H1 (cell line): ENCODE results near the gene RBM20. TPM values are rescaled to one million over a fixed set of nuclear protein-coding genes. Genes with fewer than 3 reads are reported as not detected.

Source experiments
- ATF2 ChIP-seq: IDR thresholded peaks from 2 replicates; pipeline ENCODE4 v1.6.1; 2012; ENCODE audit warnings: low read length, inconsistent platforms
- BCL11A ChIP-seq, 2 experiments: IDR thresholded peaks; one replicate each; pipeline ENCODE4 v1.6.1; 2011; ENCODE audit warnings: low read depth in 2 of 2, low read length in 2 of 2, mild to moderate bottlenecking in 2 of 2
- E2F6 ChIP-seq: IDR thresholded peaks from 2 replicates; pipeline ENCODE4 v1.6.1; 2012; ENCODE audit warnings: inconsistent platforms
- EGR1 ChIP-seq: IDR thresholded peaks from 2 replicates; pipeline ENCODE4 v1.6.1; 2011; ENCODE audit warnings: low read depth, low read length, borderline replicate concordance
- GTF2F1 ChIP-seq: IDR thresholded peaks from 2 replicates; pipeline ENCODE4 v1.6.1; 2012; ENCODE audit warnings: low read depth, low read length, improper control_type of control experiment, borderline replicate concordance
- POLR2A ChIP-seq, 2 experiments: IDR thresholded peaks; 1 replicate in 1 of 2; 2 replicates in 1 of 2; pipeline ENCODE4 v1.6.1; 2011; ENCODE audit warnings: low read depth in 2 of 2, low read length in 2 of 2, mild to moderate bottlenecking in 2 of 2; ENCODE audit errors: control extremely low read depth in 1 of 2
- polyA plus RNA-seq, 7 experiments: library from polyadenylated mRNA; depleted of rRNA in 3 of 7; stranded (reverse) in 5 of 7; unstranded in 2 of 7; fragments of >200 nt in 5 of 7; fragments of 200-250 nt in 2 of 7; gene quantifications; 1 replicate in 5 of 7; 2 replicates in 1 of 7; 4 replicates in 1 of 7; pipeline versions ENCODE4 v1.2.1 to v1.2.3, GENCODE V29; 2011 to 2013; ENCODE audit warnings: missing spikeins in 2 of 7, mixed read lengths in 2 of 7
- total RNA-seq: library from RNA; stranded (reverse); fragmentation: NEBNext Ultra II Directional; extraction: Animal tissue kit (Norgen Biotek cat#: 25700); gene quantifications from 2 replicates; pipeline ENCODE4 v1.2.1, GENCODE V29; 2021
- TF ChIP-seq, protein P1 (sequence below): IDR thresholded peaks from 2 replicates; pipeline ENCODE4 v1.6.1; 2012; ENCODE audit warnings: inconsistent platforms

The RBM20 gene
- total and polyA plus RNA-seq, 2 of the 8 experiments (the other 6 are each of a cell fraction or from before 2014, with no cell fraction given), result 0.05 to 0.63 TPM

DNA sequence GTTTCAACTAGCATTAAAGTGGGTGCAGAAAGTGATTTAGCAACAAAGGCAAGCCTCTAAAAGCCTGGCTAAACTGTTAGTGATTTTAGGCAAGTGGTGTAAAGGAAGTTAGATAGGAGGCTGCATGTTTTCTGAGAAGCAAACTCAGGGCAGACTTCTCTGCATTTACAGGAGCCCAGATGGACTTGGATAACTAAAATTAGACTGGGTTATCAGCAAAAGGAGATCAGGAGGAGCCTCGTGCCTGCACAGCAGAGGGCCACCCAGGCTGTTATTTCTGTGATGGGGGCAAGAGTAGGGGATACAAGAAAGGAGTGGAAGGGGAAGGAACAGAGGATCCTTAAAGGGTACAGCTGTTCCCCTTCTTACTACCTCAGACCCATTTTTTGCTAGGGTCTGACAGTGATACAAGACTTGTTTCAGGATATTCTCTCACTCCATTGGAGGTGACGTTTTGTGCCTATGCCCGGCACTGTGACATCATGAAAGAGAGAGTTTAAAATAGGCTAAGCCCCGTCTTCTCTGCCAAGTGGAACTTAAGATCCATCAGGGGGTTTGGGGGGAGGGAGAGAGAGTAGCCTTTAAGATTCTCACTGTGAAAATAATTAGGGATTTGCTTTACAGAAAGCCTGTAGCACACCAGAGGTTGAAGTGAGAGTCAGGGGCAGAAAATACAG, 178.0 kb downstream of the RBM20 start (continued):
- TF ChIP-seq POLR2A (IDR thresholded peaks at IDR 0.05; ENCODE audit: control extremely low read depth in 1 of 2, low read depth in 2 of 2, low read length in 2 of 2) (no peak), EGR1 (no peak), ATF2 (no peak), BCL11A (IDR thresholded peaks at IDR 0.05; ENCODE audit: low read depth in 2 of 2, low read length in 2 of 2) (no peak), E2F6 (no peak), GTF2F1 (no peak)
- TF ChIP-seq, protein P1, sequence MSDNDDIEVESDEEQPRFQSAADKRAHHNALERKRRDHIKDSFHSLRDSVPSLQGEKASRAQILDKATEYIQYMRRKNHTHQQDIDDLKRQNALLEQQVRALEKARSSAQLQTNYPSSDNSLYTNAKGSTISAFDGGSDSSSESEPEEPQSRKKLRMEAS, result no peak
